ENCODE measurements around the gene ABCG4. TPM values are rescaled to one million over a fixed set of nuclear protein-coding genes. Genes with fewer than 3 reads are reported as not detected.

Gene ABCG4
- total and polyA plus RNA-seq, 2 experiments from 2014 or later: 2.4 to 3.2 TPM

DNA sequence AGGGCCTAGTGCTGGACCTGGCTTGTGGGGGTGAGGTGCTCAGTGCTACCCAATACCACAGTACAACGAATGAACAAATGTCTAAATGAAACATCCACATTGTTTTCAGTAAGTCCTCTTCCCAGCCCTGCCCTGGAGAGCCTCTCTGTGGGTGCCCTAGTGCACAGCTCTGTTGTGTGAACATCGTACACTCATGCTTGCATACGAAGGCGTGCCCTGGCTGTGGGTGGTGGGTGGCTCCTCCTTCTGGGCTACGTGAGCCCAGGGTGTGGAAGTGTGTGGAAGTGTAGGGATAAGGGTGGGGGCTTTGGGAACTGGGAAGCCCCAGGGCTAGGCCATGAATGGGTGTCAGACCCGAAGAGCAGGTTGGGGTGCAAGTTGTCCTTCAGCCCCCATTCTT is 19.1 kb downstream of the ABCG4 start:
- Histone ChIP-seq H3K9me3 (ENCODE audit: low read depth) (no peaks in the 10 kb centered on the region), H3K27me3 (no peaks in the 10 kb centered on the region), H3K27ac (no peak overlapping the region), H3K4me3 (no peak overlapping the region), H3K36me3 (no peaks in the 10 kb centered on the region), H3K4me1 (ENCODE audit: low read depth) (peaks cover 5% of the 10 kb centered on the region)
- DNase-seq (ENCODE audit: low read depth in 1 of 2, low spot score in 1 of 2): no peak
- TF ChIP-seq, protein P1, sequence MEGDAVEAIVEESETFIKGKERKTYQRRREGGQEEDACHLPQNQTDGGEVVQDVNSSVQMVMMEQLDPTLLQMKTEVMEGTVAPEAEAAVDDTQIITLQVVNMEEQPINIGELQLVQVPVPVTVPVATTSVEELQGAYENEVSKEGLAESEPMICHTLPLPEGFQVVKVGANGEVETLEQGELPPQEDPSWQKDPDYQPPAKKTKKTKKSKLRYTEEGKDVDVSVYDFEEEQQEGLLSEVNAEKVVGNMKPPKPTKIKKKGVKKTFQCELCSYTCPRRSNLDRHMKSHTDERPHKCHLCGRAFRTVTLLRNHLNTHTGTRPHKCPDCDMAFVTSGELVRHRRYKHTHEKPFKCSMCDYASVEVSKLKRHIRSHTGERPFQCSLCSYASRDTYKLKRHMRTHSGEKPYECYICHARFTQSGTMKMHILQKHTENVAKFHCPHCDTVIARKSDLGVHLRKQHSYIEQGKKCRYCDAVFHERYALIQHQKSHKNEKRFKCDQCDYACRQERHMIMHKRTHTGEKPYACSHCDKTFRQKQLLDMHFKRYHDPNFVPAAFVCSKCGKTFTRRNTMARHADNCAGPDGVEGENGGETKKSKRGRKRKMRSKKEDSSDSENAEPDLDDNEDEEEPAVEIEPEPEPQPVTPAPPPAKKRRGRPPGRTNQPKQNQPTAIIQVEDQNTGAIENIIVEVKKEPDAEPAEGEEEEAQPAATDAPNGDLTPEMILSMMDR (IDR thresholded peaks at IDR 0.05; ENCODE audit: low read depth, low read length): no peak

DNA sequence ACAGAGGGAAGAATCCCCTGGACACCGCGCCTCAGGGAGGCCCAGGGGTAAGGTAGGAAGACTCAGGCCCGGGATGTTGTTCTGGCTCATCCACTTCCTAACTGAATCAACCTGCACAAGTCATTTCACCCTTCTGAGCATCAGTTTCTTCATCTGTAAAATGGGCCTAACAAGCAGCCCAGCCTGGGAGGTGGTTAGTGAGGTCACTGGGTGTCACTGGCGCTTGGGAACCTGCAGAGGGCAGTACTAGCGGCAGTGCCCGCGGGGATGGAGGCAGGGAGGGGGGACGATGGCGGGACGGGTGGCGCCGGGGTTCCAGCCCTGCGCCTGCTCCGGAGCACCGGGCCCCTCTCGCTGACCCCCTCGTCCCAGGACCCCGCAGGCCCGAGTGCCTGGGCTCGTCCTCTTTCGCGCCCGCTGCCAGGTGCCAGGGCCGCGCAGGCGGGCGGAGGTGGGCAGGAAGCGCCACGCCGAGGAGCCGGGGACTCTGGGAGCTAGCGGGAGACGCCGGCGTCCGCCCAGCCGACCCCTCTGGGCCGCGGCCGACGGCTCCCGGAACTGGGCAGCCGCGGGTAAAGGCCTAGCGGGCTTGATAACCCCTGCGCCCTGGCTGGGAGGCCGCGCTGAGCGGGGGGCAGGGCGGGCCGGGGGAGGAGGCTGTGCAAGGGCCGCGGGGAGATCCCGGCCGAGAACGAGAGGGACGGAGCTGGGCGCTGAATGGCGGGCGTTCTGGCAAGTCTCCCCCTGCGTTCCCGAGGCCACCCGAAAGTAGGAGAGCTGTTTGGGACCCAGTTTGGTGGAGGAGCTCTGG is 19.8 kb downstream of the ABCG4 start, which contains the start of gene NLRX1:
Gene NLRX1, plus strand, starts transcription at position 255 of the 811 bp plus-strand sequence. CDS start 2,679 bp downstream, outside the sequence.
- no peaks in the 10 kb centered on the region for H3K27me3 ChIP-seq
- H3K4me3 ChIP-seq: peak within 1 kb of the TSS; percentile 28
- H3K36me3 ChIP-seq: no peaks in the 10 kb centered on the region
- H3K4me1 ChIP-seq (ENCODE audit: low read depth): peaks cover 5% of the 10 kb centered on the region
- no peaks in the 10 kb centered on the region for H3K9me3 ChIP-seq (ENCODE audit: low read depth)
- peak within 1 kb of the TSS; percentile 86 for H3K27ac ChIP-seq
- TF ChIP-seq, protein P1 (IDR thresholded peaks at IDR 0.05; ENCODE audit: low read depth, low read length): peak; percentile 91
- DNase-seq (ENCODE audit: low read depth in 1 of 2, low spot score in 1 of 2): peak; percentile 79 to 88

DNA sequence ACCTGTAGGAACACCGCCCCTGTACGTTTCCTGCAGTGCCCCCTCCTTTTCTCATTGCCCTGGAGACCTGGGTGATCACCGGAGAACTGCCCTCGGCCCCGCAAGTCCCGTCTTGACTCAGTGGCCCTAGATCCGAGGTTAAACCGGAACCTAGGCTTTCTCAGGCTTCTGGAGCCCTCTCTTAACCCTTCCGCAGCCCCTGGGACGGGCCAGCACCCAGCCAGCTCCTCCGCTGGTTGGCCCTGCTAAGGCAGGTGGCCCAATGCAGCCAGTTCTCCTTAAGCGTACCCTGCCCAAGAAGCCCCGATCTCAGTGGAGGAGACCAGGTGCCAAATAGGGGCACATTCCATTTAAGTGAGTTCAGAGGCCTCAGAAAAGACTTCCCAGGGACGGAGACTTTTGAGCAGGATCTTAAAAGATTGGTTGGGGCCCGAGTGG is 20.4 kb downstream of the ABCG4 start:
- TF ChIP-seq, protein P1 (IDR thresholded peaks at IDR 0.05; ENCODE audit: low read depth, low read length): no peak
- peak; percentile 49 to 61 for DNase-seq (ENCODE audit: low read depth in 1 of 2, low spot score in 1 of 2)
- H3K27me3 ChIP-seq: no peaks in the 10 kb centered on the region
- no peaks in the 10 kb centered on the region for H3K36me3 ChIP-seq
- H3K9me3 ChIP-seq (ENCODE audit: low read depth): no peaks in the 10 kb centered on the region
- peak overlapping the region; percentile 28 for H3K4me3 ChIP-seq
- H3K4me1 ChIP-seq (ENCODE audit: low read depth): peaks cover 5% of the 10 kb centered on the region
- peak overlapping the region; percentile 86 for H3K27ac ChIP-seq

DNA sequence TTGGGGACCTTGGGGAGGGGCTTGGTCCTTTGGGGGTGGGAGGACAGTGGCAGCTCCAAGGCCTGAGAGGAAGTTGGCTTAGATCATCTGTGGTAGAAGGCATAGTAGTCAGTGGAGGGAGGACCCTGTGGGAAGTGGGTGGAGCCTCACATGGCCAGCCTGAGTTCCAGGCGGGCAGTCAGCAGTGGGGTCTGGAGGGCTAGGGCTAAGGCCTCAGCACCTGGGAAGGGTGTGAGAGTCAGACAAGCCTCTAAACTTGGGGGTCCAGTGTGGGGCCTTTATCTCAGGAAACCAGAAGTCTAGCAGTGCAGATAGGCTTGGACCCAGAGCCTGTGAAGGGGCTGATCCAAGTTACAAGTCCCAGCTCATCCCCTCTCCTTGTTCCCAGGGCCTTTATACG is 23.7 kb downstream of the ABCG4 start:
- Histone ChIP-seq H3K27me3 (no peaks in the 10 kb centered on the region), H3K36me3 (no peaks in the 10 kb centered on the region), H3K4me1 (ENCODE audit: low read depth) (peaks cover 5% of the 10 kb centered on the region), H3K9me3 (ENCODE audit: low read depth) (no peaks in the 10 kb centered on the region), H3K4me3 (no peak overlapping the region), H3K27ac (no peak overlapping the region)
- DNase-seq (ENCODE audit: low read depth in 1 of 2, low spot score in 1 of 2): no peak
- TF ChIP-seq, protein P1 (IDR thresholded peaks at IDR 0.05; ENCODE audit: low read depth, low read length): no peak

DNA sequence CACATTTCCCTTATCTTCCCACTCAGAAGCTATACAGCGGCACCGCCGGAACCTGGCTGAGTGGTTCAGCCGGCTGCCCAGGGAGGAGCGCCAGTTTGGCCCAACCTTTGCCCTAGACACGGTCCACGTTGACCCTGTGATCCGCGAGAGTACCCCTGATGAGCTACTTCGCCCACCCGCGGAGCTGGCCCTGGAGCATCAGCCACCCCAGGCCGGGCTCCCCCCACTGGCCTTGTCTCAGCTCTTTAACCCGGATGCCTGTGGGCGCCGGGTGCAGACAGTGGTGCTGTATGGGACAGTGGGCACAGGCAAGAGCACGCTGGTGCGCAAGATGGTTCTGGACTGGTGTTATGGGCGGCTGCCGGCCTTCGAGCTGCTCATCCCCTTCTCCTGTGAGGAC is 24.6 kb downstream of the ABCG4 start:
- H3K9me3 ChIP-seq (ENCODE audit: low read depth): no peaks in the 10 kb centered on the region
- TF ChIP-seq, protein P1 (IDR thresholded peaks at IDR 0.05; ENCODE audit: low read depth, low read length): no peak
- no peaks in the 10 kb centered on the region for H3K36me3 ChIP-seq
- H3K4me1 ChIP-seq (ENCODE audit: low read depth): peaks cover 5% of the 10 kb centered on the region
- DNase-seq (ENCODE audit: low read depth in 1 of 2, low spot score in 1 of 2): no peak
- H3K27me3 ChIP-seq: no peaks in the 10 kb centered on the region
- H3K27ac ChIP-seq: no peak overlapping the region
- H3K4me3 ChIP-seq: no peak overlapping the region
